Measurements from ENCODE around the gene OR51G2.
A peak's percentile ranks its signal among the peaks of the same experiment; 100 is the strongest.

The OR51G2 gene

DNA sequence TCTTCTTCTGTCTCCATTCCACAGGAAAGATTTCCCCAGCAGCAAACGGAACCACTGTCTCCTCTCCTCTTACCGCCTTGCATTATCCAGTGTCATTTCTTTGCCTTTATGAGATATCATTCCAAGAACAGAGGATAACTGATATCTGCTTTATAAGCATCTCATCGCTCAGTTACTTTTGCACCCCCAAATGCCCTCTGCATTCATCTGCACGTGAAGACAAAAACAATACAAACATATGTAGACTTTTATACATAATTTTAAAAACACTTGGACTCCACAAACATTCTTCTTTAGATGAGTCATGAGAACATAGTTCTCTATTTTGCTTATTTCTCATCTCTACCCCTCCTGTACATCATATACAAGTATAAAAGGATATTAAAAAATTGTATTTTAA lies 38.0 kb downstream of the OR51G2 start:
- DNase-seq (ENCODE audit: low read depth) = no peak
- TF ChIP-seq, protein P1, sequence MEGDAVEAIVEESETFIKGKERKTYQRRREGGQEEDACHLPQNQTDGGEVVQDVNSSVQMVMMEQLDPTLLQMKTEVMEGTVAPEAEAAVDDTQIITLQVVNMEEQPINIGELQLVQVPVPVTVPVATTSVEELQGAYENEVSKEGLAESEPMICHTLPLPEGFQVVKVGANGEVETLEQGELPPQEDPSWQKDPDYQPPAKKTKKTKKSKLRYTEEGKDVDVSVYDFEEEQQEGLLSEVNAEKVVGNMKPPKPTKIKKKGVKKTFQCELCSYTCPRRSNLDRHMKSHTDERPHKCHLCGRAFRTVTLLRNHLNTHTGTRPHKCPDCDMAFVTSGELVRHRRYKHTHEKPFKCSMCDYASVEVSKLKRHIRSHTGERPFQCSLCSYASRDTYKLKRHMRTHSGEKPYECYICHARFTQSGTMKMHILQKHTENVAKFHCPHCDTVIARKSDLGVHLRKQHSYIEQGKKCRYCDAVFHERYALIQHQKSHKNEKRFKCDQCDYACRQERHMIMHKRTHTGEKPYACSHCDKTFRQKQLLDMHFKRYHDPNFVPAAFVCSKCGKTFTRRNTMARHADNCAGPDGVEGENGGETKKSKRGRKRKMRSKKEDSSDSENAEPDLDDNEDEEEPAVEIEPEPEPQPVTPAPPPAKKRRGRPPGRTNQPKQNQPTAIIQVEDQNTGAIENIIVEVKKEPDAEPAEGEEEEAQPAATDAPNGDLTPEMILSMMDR (IDR thresholded peaks at IDR 0.05; ENCODE audit: low read length, missing control alignments) = no peak

DNA sequence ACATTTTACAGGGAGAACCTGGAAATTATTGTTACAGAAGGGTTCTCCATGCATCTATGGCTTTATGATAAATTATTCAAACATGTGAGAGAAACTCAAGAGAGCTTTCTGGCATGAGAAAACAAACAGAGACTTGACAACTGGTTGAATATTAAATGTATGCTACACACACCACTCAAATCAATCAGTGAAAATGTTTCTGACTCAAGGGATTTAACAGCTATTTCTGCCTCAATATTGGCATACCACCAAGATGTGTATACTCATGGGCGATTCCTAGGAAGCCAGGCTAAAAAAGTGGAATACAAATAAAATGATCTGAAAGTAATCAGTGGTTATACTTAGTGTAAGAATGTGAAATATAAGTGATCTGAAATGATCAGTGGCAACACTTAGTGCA lies 53.3 kb downstream of the OR51G2 start:
- TF ChIP-seq, protein P1 (IDR thresholded peaks at IDR 0.05; ENCODE audit: low read length, missing control alignments) = no peak

More for the DNA sequence above, 38.0 kb downstream of the OR51G2 start:
- H3K4me3 ChIP-seq (replicated peaks; ENCODE audit: low read depth, low read length) = no peak overlapping the region

DNA sequence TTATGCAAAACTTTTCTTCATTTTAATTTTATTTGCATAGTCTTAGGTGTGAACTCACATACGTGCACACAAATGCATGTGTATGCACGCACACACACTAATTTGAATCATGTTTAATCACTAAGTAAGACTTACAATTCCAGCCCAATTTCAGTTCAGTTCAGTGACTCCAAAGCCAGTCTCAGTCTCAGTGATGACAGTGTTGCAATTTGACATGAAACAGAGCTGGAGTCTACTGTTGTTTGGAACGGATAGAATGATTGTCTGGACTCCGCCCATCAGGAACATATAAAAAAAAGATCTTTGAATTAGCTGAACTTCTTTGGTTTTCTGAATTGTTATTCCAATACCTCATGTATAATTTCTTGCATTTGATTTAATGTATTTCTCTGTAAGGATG lies 55.3 kb downstream of the OR51G2 start:
- TF ChIP-seq, protein P1 (IDR thresholded peaks at IDR 0.05; ENCODE audit: low read length, missing control alignments) = no peak
- DNase-seq (ENCODE audit: low read depth) = peak; percentile 5
- H3K4me3 ChIP-seq (replicated peaks; ENCODE audit: low read depth, low read length) = no peak overlapping the region

More for the DNA sequence above, 53.3 kb downstream of the OR51G2 start:
- H3K4me3 ChIP-seq (replicated peaks; ENCODE audit: low read depth, low read length) = no peak overlapping the region
- no peak for DNase-seq (ENCODE audit: low read depth)

All from fibroblast of pulmonary artery (primary cell).